Right ventricle myocardium inferior (tissue), 1 donor: ENCODE results near the gene STAG3. TPM values are rescaled to one million over a fixed set of nuclear protein-coding genes. Genes with fewer than 3 reads are reported as not detected.
"Not testable (repeated sequence)": the region's sequence is repeated elsewhere in the genome, so short reads cannot be mapped to it uniquely, and the experiment has no call there.

Experiments
- ATAC-seq: fragments of 200-7000 bp; cut with Tn5 transposase; one replicate; pipeline ENCODE4 v1.9.1; 2020; ENCODE audit warnings: mild to moderate bottlenecking, moderate library complexity
- DNase-seq: peaks from one replicate; pipeline ENCODE4 v3.0.0; 2021; ENCODE audit errors: missing footprints
- intact Hi-C: fragments of 100-400 bp; cut with DNase I; formaldehyde crosslinking; loops from one replicate; pipeline ENCODE4 v1.11.0; 2022
- total RNA-seq: library from RNA; stranded (reverse); fragmentation: NEBNext Ultra II Directional; extraction: Animal tissue kit (Norgen Biotek cat#: 25700); gene quantifications from one replicate; pipeline ENCODE4 v1.2.1, GENCODE V29; 2021
- donor health status: DM: no; HTN: yes; CAD: no; lungs with severe emphysema.

STAG3 gene
- total RNA-seq, 1 donor from 2014 or later = 0.51 TPM

GRCh38 chr7:100221231-100221718, 43.6 kb downstream of the STAG3 start:
- intact Hi-C loops = no loop called here
- ATAC-seq = no peak
- no peak for DNase-seq

GRCh38 chr7:100221767-100222444, 44.2 kb downstream of the STAG3 start:
- ATAC-seq = no peak
- no peak for DNase-seq
- intact Hi-C loops = no loop called here

GRCh38 chr7:100222445-100223132, 44.9 kb downstream of the STAG3 start:
- intact Hi-C loops = no loop called here
- no peak for DNase-seq

GRCh38 chr7:100223376-100223927, 45.7 kb downstream of the STAG3 start:
- ATAC-seq, intact Hi-C loops, DNase-seq: not testable (repeated sequence)

More at GRCh38 chr7:100222445-100223132, 44.9 kb downstream of the STAG3 start:
- no peak for ATAC-seq

- DNase-seq, intact Hi-C loops, ATAC-seq: not testable (repeated sequence)
Observed at GRCh38 chr7:100224891-100225290, 47.2 kb downstream of the STAG3 start.

GRCh38 chr7:100234660-100235317, 57.1 kb downstream of the STAG3 start:
- ATAC-seq, DNase-seq, intact Hi-C loops: not testable (repeated sequence)

GRCh38 chr7:100239975-100240374, 62.3 kb downstream of the STAG3 start:
- DNase-seq, intact Hi-C loops, ATAC-seq: not testable (repeated sequence)

GRCh38 chr7:100243385-100243784, 65.7 kb downstream of the STAG3 start:
- ATAC-seq = peak; percentile 68
- intact Hi-C loops, DNase-seq: not testable (repeated sequence)

- DNase-seq, intact Hi-C loops: not testable (repeated sequence)
- peak; percentile 67 for ATAC-seq
Observed at GRCh38 chr7:100244988-100245605, 67.4 kb downstream of the STAG3 start.

- DNase-seq, ATAC-seq, intact Hi-C loops: not testable (repeated sequence)
Observed at GRCh38 chr7:100246121-100246864, 68.6 kb downstream of the STAG3 start.

GRCh38 chr7:100246865-100247137, 69.1 kb downstream of the STAG3 start:
- intact Hi-C loops, ATAC-seq, DNase-seq: not testable (repeated sequence)

- intact Hi-C loops = no loop called here
- ATAC-seq = no peak
- no peak for DNase-seq
Observed at GRCh38 chr7:100247152-100247757, 69.5 kb downstream of the STAG3 start.

- ATAC-seq (no peak), DNase-seq (no peak)
- intact Hi-C loops = no loop called here
Observed at GRCh38 chr7:100248483-100248882, 70.8 kb downstream of the STAG3 start.

GRCh38 chr7:100257017-100257416, 79.3 kb downstream of the STAG3 start:
- ATAC-seq = peak; percentile 41
- no peak for DNase-seq
- intact Hi-C loops = no loop called here

GRCh38 chr7:100259984-100260383, 82.3 kb downstream of the STAG3 start:
- DNase-seq, ATAC-seq, intact Hi-C loops: not testable (repeated sequence)

GRCh38 chr7:100262896-100263295, 85.2 kb downstream of the STAG3 start:
- ATAC-seq, DNase-seq, intact Hi-C loops: not testable (repeated sequence)
